ENCODE data around the gene CRB2.

CRB2 gene

DNA sequence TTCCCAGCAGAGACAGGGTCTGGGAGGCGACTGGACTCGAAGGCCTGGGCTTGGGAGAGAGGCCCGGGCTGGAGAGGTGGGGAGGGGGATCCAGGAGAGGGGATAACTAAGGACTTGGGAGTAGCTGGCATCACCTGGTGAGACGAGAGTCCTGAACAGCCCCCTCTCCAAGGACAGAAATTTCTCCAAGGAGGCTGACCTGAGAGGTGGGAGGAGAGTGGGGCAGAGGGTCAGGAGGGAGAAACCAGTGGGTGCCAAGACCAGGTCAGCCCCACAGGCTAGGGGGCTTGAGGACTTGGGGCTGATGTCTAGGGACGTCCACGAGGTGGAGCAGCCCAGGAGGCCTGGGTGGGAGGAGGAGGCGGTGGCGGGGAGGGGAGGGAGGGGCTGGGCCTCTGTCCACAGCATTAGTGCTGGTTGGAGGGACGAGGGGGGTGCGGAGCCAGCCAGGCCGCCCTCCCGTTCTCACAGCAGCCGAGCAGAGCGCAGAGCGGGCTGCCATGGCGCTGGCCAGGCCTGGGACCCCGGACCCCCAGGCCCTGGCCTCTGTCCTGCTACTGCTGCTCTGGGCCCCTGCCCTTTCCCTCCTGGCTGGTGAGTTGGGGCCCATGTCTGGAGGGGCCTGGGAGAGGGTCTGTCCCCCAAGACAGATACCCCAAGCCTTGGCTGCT, at the start of gene CRB2:
CRB2 (plus strand) TSS at position 437 of the 671 bp plus-strand sequence; CDS start at position 501, 64 bp downstream.
- DNase-seq (ENCODE audit: low read depth in 2 of 2, low spot score in 1 of 2) = no peak

DNA sequence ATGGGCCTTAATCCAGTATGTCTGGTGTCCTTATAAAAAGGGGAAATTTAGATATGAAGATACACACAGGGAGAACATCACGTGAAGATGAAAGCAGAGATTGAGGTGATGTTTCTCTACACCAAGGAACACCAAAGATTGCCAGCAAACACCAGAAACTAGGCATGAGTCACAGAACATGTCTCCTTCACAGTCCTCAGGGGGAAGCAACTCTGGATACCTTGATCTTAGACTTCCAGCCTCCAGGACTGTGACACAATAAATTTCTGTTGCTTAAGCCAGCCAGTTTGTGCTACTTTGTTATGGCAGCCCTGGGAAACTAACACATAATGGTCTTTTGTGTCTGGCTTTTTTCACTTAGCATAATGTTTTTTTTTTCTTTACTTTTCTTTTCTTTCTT, 46.4 kb upstream of the CRB2 start:
- no peak for DNase-seq (ENCODE audit: low read depth in 2 of 2, low spot score in 1 of 2)

DNA sequence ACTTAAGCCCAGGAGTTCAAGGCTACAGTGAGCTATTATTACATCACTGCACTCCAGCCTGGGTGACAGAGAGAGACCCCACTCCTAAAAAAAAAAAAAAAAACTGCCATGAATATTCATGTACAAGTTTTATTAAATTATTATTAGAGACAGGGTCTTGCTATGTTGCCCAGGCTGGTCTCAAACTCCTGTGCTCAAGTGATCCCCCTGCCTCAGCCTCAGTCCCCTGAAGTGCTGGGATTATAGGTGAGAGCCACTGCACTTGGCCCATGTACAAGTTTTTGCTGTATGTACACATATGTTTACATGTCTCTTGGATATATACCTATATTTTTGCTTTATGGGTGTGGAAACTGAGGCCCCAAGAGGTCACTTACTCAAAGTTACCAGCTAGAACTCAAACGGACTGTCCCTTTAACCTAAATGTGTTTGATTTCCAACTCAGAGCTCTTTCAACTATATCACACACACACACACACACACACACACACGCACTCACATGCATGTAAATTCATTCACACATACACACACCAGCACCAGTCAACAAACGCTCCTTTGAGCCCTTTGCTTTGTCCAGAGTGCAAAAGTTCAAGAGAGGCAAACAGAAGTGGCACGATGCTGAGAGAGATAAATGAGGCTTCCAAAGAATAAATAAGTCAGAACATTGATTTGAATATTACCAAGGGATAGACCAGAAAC, 45.3 kb upstream of the CRB2 start:
- no peak for DNase-seq (ENCODE audit: low read depth in 2 of 2, low spot score in 1 of 2)

DNA sequence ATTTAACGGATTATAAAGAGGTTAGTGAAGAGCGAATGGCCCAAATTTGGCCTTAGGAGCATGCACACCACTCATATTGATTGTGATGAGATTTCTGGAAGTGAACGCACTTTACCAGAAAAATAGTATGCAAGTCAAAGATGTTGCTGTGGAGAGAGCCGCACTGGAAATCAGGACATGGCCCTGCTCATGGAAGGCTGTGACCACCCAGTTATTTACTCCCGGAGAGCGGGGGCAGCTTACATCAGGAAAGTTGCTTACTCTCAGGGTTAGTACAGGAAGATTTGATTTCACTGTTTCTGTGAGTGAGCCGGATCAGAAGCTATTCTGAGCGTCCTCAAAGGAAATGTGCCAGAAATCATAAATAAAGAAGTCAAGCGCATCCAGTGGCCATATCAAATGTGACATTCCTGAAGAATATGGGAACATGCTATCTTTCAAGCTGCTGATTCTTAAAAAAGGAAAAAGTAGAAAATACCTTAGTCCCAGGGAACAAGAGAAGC, 44.7 kb upstream of the CRB2 start:
- no peak for DNase-seq (ENCODE audit: low read depth in 2 of 2, low spot score in 1 of 2)

GRCh38 chr9:123312306-123312877, 43.6 kb upstream of the CRB2 start:
- no peak for DNase-seq (ENCODE audit: low read depth in 2 of 2, low spot score in 1 of 2)

DNA sequence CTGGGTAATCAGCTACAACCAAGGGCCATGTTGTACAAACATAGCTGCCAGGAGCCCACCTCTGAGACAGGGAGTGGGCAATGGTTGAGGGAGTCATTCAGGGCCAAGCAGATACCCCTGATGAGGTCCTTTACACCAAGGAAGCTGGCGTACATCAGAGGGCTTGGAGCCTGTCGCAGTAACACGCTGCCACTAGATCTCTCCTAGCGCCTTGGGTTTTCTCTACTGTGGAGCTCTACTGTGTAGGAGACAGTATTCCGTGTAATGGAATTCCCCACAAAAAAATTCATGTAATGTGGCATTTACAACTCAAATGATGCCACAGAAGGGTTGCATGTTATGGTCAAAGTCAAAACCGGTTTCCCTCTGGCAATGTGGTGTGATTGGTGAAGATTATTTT, 41.4 kb upstream of the CRB2 start:
- no peak for DNase-seq (ENCODE audit: low read depth in 2 of 2, low spot score in 1 of 2)

- DNase-seq (ENCODE audit: low read depth in 2 of 2, low spot score in 1 of 2) = no peak
Observed at GRCh38 chr9:123315635-123316034, 40.4 kb upstream of the CRB2 start.

DNA sequence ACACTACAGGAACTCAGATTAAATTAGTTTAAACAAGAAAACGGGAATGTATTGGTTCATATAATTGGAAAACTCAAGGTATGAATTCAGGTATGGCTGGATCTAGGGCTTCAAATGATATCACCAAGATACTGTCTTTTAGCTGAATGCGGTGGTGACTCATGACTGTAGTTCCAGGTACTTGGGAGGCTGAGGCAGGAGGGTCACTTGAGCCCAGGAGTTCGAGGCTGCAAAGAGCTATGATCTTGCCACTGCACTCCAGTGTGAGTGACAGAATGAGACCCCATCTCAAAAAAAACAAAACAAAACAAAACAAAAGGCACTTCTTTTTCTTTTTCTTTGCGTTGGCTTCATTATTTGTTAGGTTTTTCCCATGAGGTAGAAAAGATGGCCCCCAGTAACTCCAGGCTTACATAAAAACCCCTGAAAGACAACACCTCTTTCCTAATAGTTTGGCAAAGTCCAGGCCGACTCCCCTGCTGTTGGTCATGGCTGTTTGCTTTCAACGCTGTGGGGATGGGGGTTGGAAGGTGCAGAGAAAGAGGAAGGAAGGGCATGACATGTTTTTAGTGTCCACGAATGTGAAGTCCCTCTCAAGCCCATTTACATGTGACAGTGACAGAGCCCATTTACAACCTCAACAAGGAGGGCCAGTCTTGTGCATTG, 39.8 kb upstream of the CRB2 start:
- no peak for DNase-seq (ENCODE audit: low read depth in 2 of 2, low spot score in 1 of 2)

- no peak for DNase-seq (ENCODE audit: low read depth in 2 of 2, low spot score in 1 of 2)
Observed at GRCh38 chr9:123318202-123318601, 37.8 kb upstream of the CRB2 start.

DNA sequence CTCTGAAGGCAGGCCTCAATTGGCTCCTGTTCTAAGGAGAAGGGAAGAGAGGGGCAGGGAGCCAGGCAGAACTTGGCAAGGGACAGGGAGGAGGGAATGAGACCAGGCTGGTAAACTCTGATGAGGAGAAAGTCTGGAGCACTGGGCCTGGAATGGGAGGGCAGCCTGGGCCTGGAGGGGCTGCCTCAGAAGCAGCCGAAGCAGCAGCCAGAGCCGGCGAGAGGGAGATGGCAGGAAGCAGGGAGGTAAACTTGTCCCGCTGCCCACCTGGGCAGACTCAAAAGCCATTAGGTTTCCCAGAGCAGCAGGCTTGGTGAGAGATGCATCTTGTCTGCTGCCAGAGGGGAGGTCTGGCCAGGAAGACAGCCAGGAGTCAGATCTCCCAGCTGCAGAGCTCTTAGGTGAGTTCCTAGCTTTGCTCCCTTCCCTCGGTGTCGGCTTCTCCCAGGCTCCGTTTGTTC, 37.0 kb upstream of the CRB2 start:
- DNase-seq (ENCODE audit: low read depth in 2 of 2, low spot score in 1 of 2) = no peak

- DNase-seq (ENCODE audit: low read depth in 2 of 2, low spot score in 1 of 2) = no peak
Observed at GRCh38 chr9:123319541-123320339, 36.3 kb upstream of the CRB2 start.

DNA sequence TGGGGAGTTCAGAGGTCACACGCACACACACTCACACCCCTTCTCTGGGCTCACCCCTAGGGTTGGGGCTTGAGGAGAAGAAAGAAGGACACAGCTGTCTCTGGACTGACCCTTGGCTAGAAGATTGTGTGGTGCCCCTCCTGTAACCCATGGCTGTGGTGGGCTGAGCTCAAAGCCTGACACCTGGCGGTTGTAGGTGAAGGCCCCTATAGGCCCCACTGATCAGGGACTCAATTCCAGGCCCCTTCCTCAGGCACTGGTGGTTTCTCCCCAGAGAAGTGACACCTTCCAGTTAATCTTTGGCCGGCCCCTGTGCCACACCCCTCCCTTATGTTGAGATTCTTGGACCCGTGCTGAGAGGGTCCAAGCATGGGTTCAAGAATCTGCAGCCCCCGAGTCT, 35.2 kb upstream of the CRB2 start:
- DNase-seq (ENCODE audit: low read depth in 2 of 2, low spot score in 1 of 2) = no peak

- DNase-seq (ENCODE audit: low read depth in 2 of 2, low spot score in 1 of 2) = no peak
Observed at GRCh38 chr9:123321616-123322272, 34.3 kb upstream of the CRB2 start.

DNA sequence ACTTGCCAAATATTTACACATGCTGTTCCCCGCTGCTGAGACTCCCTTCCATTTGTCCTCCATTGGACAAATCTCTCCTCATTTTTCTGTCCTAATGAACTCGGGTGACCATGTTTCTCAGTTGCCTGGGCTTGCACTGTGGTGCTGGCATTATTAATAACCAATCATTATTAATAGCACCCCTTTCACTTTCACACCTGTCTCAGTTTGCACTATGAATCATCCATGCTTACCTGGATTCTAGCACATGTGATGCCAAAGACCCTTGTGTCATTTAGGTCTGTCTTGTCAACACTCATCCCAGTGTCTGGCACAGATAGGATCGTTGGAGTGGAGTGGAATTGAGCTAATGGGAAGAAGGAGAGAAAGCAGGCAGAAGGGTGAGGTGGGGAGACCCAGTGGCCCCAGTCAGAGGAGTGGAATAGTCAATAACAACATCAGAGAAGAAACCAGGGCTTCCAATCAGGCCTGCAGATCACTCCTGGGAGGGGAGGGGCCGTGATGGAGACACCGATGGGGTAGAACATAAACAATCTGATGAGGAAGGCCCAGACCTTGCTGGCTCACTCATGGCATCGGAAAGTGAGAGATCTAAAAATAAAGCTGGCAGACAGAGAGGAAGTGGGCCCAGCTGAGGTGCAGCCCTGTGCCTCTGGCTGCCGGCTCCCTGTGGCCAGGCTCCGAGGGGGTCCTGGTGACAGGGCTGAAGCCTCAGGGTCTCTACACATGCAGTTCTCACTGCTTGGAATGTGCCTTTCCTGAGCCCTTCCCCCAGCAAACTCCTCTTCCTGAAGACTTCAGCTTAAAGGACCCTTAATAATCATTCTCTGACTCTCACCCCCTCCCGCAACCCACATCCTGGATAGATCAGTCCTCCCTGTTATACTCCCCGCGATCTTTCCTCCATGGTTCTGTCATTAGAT, 33.5 kb upstream of the CRB2 start:
- DNase-seq (ENCODE audit: low read depth in 2 of 2, low spot score in 1 of 2) = peak; percentile 31 to 42

DNA sequence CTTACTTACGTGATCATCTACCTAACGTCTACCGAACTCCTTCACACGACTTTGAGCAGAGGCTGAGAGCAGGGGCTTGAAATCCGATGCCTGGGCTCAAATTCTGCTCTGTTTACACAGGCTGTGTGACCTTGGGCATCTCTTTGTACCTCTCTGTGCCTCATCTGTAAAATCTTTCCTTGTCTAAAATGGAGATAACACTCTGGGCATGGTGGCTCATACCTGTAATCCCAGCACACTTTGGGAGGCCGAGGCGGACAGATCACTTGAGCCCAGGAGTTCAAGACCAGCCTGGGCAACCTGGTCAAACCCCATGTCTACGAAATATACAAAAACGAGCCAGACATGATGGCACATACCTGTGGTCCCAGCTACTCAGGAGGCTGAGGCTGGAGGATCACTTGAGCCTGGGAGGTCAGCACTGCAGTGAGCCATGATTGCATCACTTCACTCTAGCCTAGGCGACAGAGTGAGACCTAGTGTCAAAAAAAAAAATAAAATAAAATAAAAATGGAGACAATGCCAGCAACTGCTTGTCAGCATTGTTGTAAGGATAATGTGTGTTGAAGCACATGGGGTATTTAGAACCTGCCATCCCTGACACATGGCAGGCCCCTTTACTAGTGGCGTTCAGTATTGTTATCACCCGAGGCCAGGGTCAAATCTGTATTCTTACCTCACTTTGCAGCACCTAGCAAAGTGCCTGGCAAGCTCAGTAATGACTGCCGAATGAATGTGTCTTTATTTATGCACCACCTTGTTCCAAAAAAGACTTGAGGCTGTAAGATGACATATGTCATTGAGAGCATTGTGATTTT, 32.6 kb upstream of the CRB2 start:
- no peak for DNase-seq (ENCODE audit: low read depth in 2 of 2, low spot score in 1 of 2)

GRCh38 chr9:123324767-123325183, 31.2 kb upstream of the CRB2 start:
- no peak for DNase-seq (ENCODE audit: low read depth in 2 of 2, low spot score in 1 of 2)

DNA sequence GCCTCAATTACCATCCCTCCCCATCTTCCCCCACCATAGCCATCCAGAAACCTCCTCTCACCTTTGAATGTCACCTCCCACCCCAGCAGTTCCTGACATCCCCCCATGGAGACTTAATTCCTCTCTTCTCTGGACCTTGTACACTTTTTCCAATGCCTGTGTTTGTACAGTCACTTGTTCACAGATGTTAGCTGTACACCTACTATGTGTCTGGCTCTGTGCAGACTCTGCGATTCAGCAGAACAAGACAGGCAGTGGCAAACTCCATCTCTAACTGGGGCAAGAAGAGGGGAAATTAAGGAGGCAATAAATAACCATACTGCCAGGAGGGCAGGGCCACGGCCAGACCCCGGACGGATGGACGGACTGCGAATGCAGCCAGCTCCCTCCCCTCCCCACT, 29.8 kb upstream of the CRB2 start:
- no peak for DNase-seq (ENCODE audit: low read depth in 2 of 2, low spot score in 1 of 2)

DNA sequence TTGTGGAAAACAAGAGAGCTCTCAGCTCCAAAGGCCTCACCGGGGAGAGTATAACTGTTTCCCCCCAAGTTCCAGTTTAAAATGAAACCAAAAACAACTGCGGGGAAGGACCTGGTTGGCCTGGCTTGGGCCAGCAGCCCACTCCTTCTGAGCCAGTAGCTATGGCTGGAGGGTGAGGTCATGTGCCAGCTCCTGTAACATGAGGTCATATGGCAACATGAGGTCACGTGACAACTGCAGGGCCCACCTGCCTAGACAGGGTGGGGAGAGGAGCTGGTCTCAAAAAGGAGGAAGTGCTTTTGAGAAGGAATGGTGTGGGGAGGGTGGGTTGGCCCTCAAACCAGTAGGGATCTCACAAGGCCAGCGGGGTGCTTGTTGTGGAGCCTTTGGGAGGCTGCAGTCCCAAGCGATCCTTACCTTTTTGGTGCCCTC, 29.3 kb upstream of the CRB2 start:
- DNase-seq (ENCODE audit: low read depth in 2 of 2, low spot score in 1 of 2) = no peak

All from stimulated activated CD8-positive, alpha-beta memory T cell treated with anti-CD3 and anti-CD28 coated beads, Interleukin-4, amount 100 ng/mL, for 1 hour (primary cell).